Measurements from ENCODE around the gene DNAL4. TPM values are rescaled to one million over a fixed set of nuclear protein-coding genes. Genes with fewer than 3 reads are reported as not detected.

DNAL4 gene
- total and polyA plus RNA-seq, 2 donors (not counting 3 experiments of a cell fraction or from before 2014, with no cell fraction given) = 12.9 to 22.7 TPM

GRCh38 chr22:38754751-38755154 lies 39.2 kb downstream of the DNAL4 start:
- Histone ChIP-seq H3K9me1 (replicated peaks; ENCODE audit: control insufficient read depth, extremely low read depth, insufficient read depth, low read length) (no peaks in the 10 kb centered on the region), H3K4me3 (replicated peaks in 1 of 3; ENCODE audit: insufficient read depth in 1 of 3, low read depth in 1 of 3, low read length in 3 of 3) (peak overlapping the region; percentile 55 to 74 (median 58)), H3K27ac (ENCODE audit: insufficient read depth, low read depth, low read length) (peak overlapping the region; percentile 63), H3K4me1 (ENCODE audit: control insufficient read depth, extremely low read depth, insufficient read depth, low read length) (peaks cover 22% of the 10 kb centered on the region), H3K79me2 (ENCODE audit: control insufficient read depth, insufficient read depth, low read length) (peaks cover 14% of the 10 kb centered on the region), H3K4me2 (ENCODE audit: insufficient read depth, low read length) (peak overlapping the region; percentile 94), H3K9me3 (replicated peaks; ENCODE audit: control insufficient read depth, insufficient read depth, low read length) (no peaks in the 10 kb centered on the region), H2AFZ (ENCODE audit: low read depth, low read length) (peak overlapping the region; percentile 25), H3K27me3 (ENCODE audit: control insufficient read depth in 2 of 2, insufficient read depth in 2 of 2, low read length in 2 of 2) (no peaks in the 10 kb centered on the region), H4K20me1 (replicated peaks; ENCODE audit: control insufficient read depth, extremely low read depth, insufficient read depth, low read length) (no peaks in the 10 kb centered on the region), H3K36me3 (ENCODE audit: control insufficient read depth in 2 of 2, extremely low read depth in 1 of 2, insufficient read depth in 2 of 2, low read length in 2 of 2) (peaks cover 3 to 24% of the 10 kb centered on the region in 2 experiments), H3K9ac (replicated peaks; ENCODE audit: extremely low read depth, insufficient read depth, low read length) (peak overlapping the region; percentile 62)
- BruUV-seq (replicated peaks) = no TSS peak
- ChIA-PET POLR2A (no interaction called here), CTCF (interaction anchor here (1.6 to 3.1 kb wide), 3 partner anchors 11 to 30 kb away, joined by 6 to 26 read pairs (median 7); no protein-coding TSS in a partner anchor)
- DNase-seq (ENCODE audit: low read depth, low spot score) (no peak), FAIRE-seq (peak; percentile 58)
- intact Hi-C loops (cut with micrococcal nuclease) = loop anchor here (1.0 kb wide), 1 partner anchor 34 kb away; no protein-coding TSS in a partner anchor
- dilution Hi-C loops (cut with MboI; ENCODE audit: extremely low pct_ligation_motif_present, low sequenced_read_pairs) = no loop called here
- TF ChIP-seq JUN (IDR thresholded peaks at IDR 0.05; ENCODE audit: borderline replicate concordance, insufficient read depth, insufficient read length, low read depth) (no peak), GATA2 (IDR thresholded peaks at IDR 0.05; ENCODE audit: insufficient read depth, insufficient read length, low read depth, low read length) (no peak)

- CTCF ChIA-PET = interaction anchor here (1.1 to 3.1 kb wide), 4 partner anchors 11 to 29 kb away, joined by 6 to 26 read pairs (median 6); no protein-coding TSS in a partner anchor
- Histone ChIP-seq H3K4me1 (ENCODE audit: control insufficient read depth, extremely low read depth, insufficient read depth, low read length) (peaks cover 22% of the 10 kb centered on the region), H3K9me1 (replicated peaks; ENCODE audit: control insufficient read depth, extremely low read depth, insufficient read depth, low read length) (no peaks in the 10 kb centered on the region), H3K27me3 (ENCODE audit: control insufficient read depth in 2 of 2, insufficient read depth in 2 of 2, low read length in 2 of 2) (no peaks in the 10 kb centered on the region), H2AFZ (ENCODE audit: low read depth, low read length) (no peak overlapping the region), H3K4me2 (ENCODE audit: insufficient read depth, low read length) (peak overlapping the region; percentile 94), H3K9me3 (replicated peaks; ENCODE audit: control insufficient read depth, insufficient read depth, low read length) (no peaks in the 10 kb centered on the region), H4K20me1 (replicated peaks; ENCODE audit: control insufficient read depth, extremely low read depth, insufficient read depth, low read length) (no peaks in the 10 kb centered on the region), H3K27ac (ENCODE audit: insufficient read depth, low read depth, low read length) (peak overlapping the region; percentile 16), H3K9ac (replicated peaks; ENCODE audit: extremely low read depth, insufficient read depth, low read length) (no peak overlapping the region), H3K36me3 (ENCODE audit: control insufficient read depth in 2 of 2, extremely low read depth in 1 of 2, insufficient read depth in 2 of 2, low read length in 2 of 2) (peaks cover 7 to 30% of the 10 kb centered on the region in 2 experiments), H3K4me3 (replicated peaks in 1 of 3; ENCODE audit: insufficient read depth in 1 of 3, low read depth in 1 of 3, low read length in 3 of 3) (peak overlapping the region in 2 of 3 experiments; percentile 58 to 74), H3K79me2 (ENCODE audit: control insufficient read depth, insufficient read depth, low read length) (peaks cover 14% of the 10 kb centered on the region)
- FAIRE-seq (peak; percentile 33), DNase-seq (ENCODE audit: low read depth, low spot score) (peak; percentile 48)
- TSS peak; percentile 33 for BruUV-seq (replicated peaks)
- no peak for TF ChIP-seq EZH2 (IDR thresholded peaks at IDR 0.05; ENCODE audit: borderline replicate concordance, low read depth, low read length, severe bottlenecking)
- TF ChIP-seq GATA2 (IDR thresholded peaks at IDR 0.05; ENCODE audit: insufficient read depth, insufficient read length, low read depth, low read length) = no peak
- no peak for TF ChIP-seq FOS (IDR thresholded peaks at IDR 0.05; ENCODE audit: borderline replicate concordance, insufficient read depth, low read length)
- no peak for TF ChIP-seq JUN (IDR thresholded peaks at IDR 0.05; ENCODE audit: borderline replicate concordance, insufficient read depth, insufficient read length, low read depth)
- TF ChIP-seq MYC (IDR thresholded peaks at IDR 0.05; ENCODE audit: low read depth, low read length) = no peak
- no peak for TF ChIP-seq POLR2AphosphoS5 (IDR thresholded peaks at IDR 0.05; ENCODE audit: insufficient read depth, low read depth, low read length)
- no peak for TF ChIP-seq MAX (IDR thresholded peaks at IDR 0.05; ENCODE audit: insufficient read depth, insufficient read length)
- TF ChIP-seq POLR2A (IDR thresholded peaks at IDR 0.05; ENCODE audit: low read depth, low read length) = no peak
- no peak for TF ChIP-seq CTCF (IDR thresholded peaks at IDR 0.05; ENCODE audit: extremely low read depth in 1 of 2, insufficient read depth in 1 of 2, low read depth in 1 of 2, low read length in 2 of 2)
- POLR2A ChIA-PET = no interaction called here
- intact Hi-C loops (cut with micrococcal nuclease) (no loop called here), dilution Hi-C loops (cut with MboI; ENCODE audit: extremely low pct_ligation_motif_present, low sequenced_read_pairs) (no loop called here)
These were observed 39.8 kb downstream of the DNAL4 start for GRCh38 chr22:38753948-38754750.
